HepG2 (cell line): ENCODE data around the gene MACROD2. TPM values are rescaled to one million over a fixed set of nuclear protein-coding genes. Genes with fewer than 3 reads are reported as not detected.

Experiments used
- ATAC-seq: fragments of 200-7000 bp; cut with Tn5 transposase; 3 replicates; pipeline ENCODE4 v1.9.1; 2020; ENCODE audit warnings: mild to moderate bottlenecking, moderate library complexity
- BruUV-seq: library from RNA; stranded (reverse); fragments of 400-500 nt; replicated peaks from 2 replicates; lab custom pipeline; 2021; lab: Mats Ljungman, UMichigan
- CTCF ChIA-PET: fragments of 300-600 bp; formaldehyde crosslinking; extraction: SDS; loops from one replicate; lab custom pipeline; 2021; ENCODE audit warnings: low total read pairs, inconsistent platforms, low intra/inter-chr PET ratio; lab: Yijun Ruan, JAX
- POLR2A ChIA-PET: fragments of 350-600 bp; sonication (Branson Sonifier 250); formaldehyde crosslinking; loops from one replicate; lab custom pipeline; 2020; ENCODE audit warnings: antibody characterized with exemption, inconsistent platforms; lab: Yijun Ruan, JAX
- DNase-seq: peaks from one replicate; pipeline ENCODE4 v3.0.0-alpha.2; 2015; ENCODE audit warnings: low spot score
- FAIRE-seq: peaks from 3 replicates; lab custom pipeline; 2011; peaks lifted over from hg19 to GRCh38; lab: Jason Lieb, UNC
- H2AFZ ChIP-seq: one replicate; pipeline ENCODE4 v1.6.1; 2011; ENCODE audit warnings: low read length, inconsistent platforms
- H3K27ac ChIP-seq: fragments of 300-600 bp; 3 replicates; pipeline ENCODE4 v1.8.0; 2011; ENCODE audit warnings: mixed run types, mild to moderate bottlenecking, mixed read lengths, low read length, inconsistent platforms; ENCODE audit not compliant: insufficient read depth; ENCODE audit errors: extremely low read length
- H3K27me3 ChIP-seq, 2 experiments: fragments of 200-600 bp in 1 of 2; 2 replicates in 1 of 2; 3 replicates in 1 of 2; pipeline versions ENCODE4 v1.6.0 to v1.8.0; 2011; ENCODE audit warnings: low read length in 2 of 2, mild to moderate bottlenecking in 2 of 2, moderate library complexity in 2 of 2, inconsistent platforms in 1 of 2; ENCODE audit not compliant: insufficient read depth in 2 of 2, control insufficient read depth in 1 of 2
- H3K36me3 ChIP-seq, 2 experiments: fragments of 200-600 bp in 1 of 2; replicated peaks in 1 of 2; 2 replicates in 1 of 2; 3 replicates in 1 of 2; pipeline versions ENCODE4 v1.5.1 to v1.8.0; 2011; ENCODE audit warnings: low read length in 2 of 2, inconsistent platforms in 1 of 2; ENCODE audit not compliant: insufficient read depth in 2 of 2, control insufficient read depth in 1 of 2
- H3K4me1 ChIP-seq: 2 replicates; pipeline ENCODE4 v1.5.1; 2012; ENCODE audit warnings: low read length, inconsistent platforms; ENCODE audit not compliant: insufficient read depth
- H3K4me2 ChIP-seq: 2 replicates; pipeline ENCODE4 v1.6.0; 2011; ENCODE audit warnings: low read depth, low read length, inconsistent platforms
- H3K4me3 ChIP-seq, 3 experiments: fragments of 200-600 bp in 1 of 3; sonication (generic), shearing (Covaris generic) in 1 of 3; replicated peaks in 1 of 3; 2 replicates each; pipeline ENCODE4 v1.5.1; 2011 to 2016; ENCODE audit warnings: low read length in 3 of 3, inconsistent platforms in 2 of 3, low read depth in 2 of 3, mild to moderate bottlenecking in 2 of 3, control low read depth in 1 of 3, mixed read lengths in 1 of 3; ENCODE audit not compliant: insufficient read depth in 1 of 3
- H3K79me2 ChIP-seq: one replicate; pipeline ENCODE4 v1.6.1; 2011; ENCODE audit warnings: low read length, inconsistent platforms; ENCODE audit not compliant: insufficient read depth
- H3K9ac ChIP-seq: 2 replicates; pipeline ENCODE4 v1.6.0; 2011; ENCODE audit warnings: mild to moderate bottlenecking, low read depth, low read length, inconsistent platforms; ENCODE audit not compliant: insufficient read depth
- H3K9me3 ChIP-seq: 2 replicates; pipeline ENCODE4 v1.5.1; 2012; ENCODE audit warnings: mild to moderate bottlenecking, low read length
- H4K20me1 ChIP-seq: 2 replicates; pipeline ENCODE4 v1.6.0; 2011; ENCODE audit warnings: inconsistent platforms, mild to moderate bottlenecking, low read length, moderate library complexity; ENCODE audit not compliant: insufficient read depth
- AHR ChIP-seq: IDR thresholded peaks from 2 replicates; pipeline ENCODE4 v1.6.1; 2018; ENCODE audit warnings: missing genetic modification reagents, missing compliant biosample characterization
- GLI4 ChIP-seq: sonication (generic); formaldehyde crosslinking; IDR thresholded peaks from 2 replicates; pipeline ENCODE4 v1.5.1; 2020; ENCODE audit warnings: missing genetic modification reagents, mild to moderate bottlenecking, moderate library complexity, borderline replicate concordance
- GZF1 ChIP-seq: sonication (generic); formaldehyde crosslinking; IDR thresholded peaks from 2 replicates; pipeline ENCODE4 v1.5.1; 2020; ENCODE audit warnings: mild to moderate bottlenecking, missing genetic modification reagents
- HIC2 ChIP-seq: sonication (generic); formaldehyde crosslinking; IDR thresholded peaks from 2 replicates; pipeline ENCODE4 v1.9.0; 2022; ENCODE audit warnings: low read depth, missing genetic modification reagents
- HIVEP1 ChIP-seq: sonication (generic); formaldehyde crosslinking; IDR thresholded peaks from 2 replicates; pipeline ENCODE4 v1.4.0; 2020; ENCODE audit warnings: mild to moderate bottlenecking, missing genetic modification reagents
- HNF4A ChIP-seq: sonication (generic); formaldehyde crosslinking; IDR thresholded peaks from 2 replicates; pipeline ENCODE4 v1.4.0; 2020; ENCODE audit warnings: missing genetic modification reagents
- SOX13 ChIP-seq, 3 experiments: fragments of 450-650 bp in 1 of 3; sonication (generic) in 1 of 3; formaldehyde crosslinking in 1 of 3; IDR thresholded peaks in 2 of 3; conservative IDR thresholded peaks in 1 of 3; 2 replicates each; pipeline versions ENCODE4 v1.5.0 to v1.6.1; 2016 to 2020; ENCODE audit warnings: antibody characterized with exemption in 1 of 3, mild to moderate bottlenecking in 1 of 3, missing compliant biosample characterization in 1 of 3, missing genetic modification reagents in 1 of 3, moderate library complexity in 1 of 3
- TSC22D2 ChIP-seq: sonication (generic); formaldehyde crosslinking; IDR thresholded peaks from 2 replicates; pipeline ENCODE4 v1.5.1; 2020; ENCODE audit warnings: missing genetic modification reagents, mild to moderate bottlenecking, borderline replicate concordance
- ZMAT3 ChIP-seq: sonication (generic); formaldehyde crosslinking; conservative IDR thresholded peaks from 2 replicates; pipeline ENCODE4 v1.7.0; 2021; ENCODE audit warnings: missing genetic modification reagents
- ZMYM2 ChIP-seq: sonication (generic); formaldehyde crosslinking; IDR thresholded peaks from 2 replicates; pipeline ENCODE4 v1.8.0; 2022; ENCODE audit warnings: mild to moderate bottlenecking, missing genetic modification reagents
- ZNF121 ChIP-seq: sonication (generic); formaldehyde crosslinking; IDR thresholded peaks from 2 replicates; pipeline ENCODE4 v1.5.0; 2020; ENCODE audit warnings: mild to moderate bottlenecking, missing genetic modification reagents
- ZNF512 ChIP-seq: sonication (generic); formaldehyde crosslinking; IDR thresholded peaks from 2 replicates; pipeline ENCODE4 v1.4.0; 2020; ENCODE audit warnings: mild to moderate bottlenecking, missing genetic modification reagents
- WGBS: methylation state at CpG from one replicate; pipeline ENCODE4 v1.1.6; 2017; ENCODE audit warnings: low lambda C conversion rate; 5-methylcytosine and 5-hydroxymethylcytosine counted together
- in situ Hi-C: cut with HindIII; loops from 2 replicates; pipeline ENCODE4 v1.10.0; 2017; ENCODE audit warnings: low pct_unique_long_range_greater_than_20kb; ENCODE audit not compliant: extremely low pct_ligation_motif_present
- intact Hi-C: fragments of 100-400 bp; cut with micrococcal nuclease; formaldehyde crosslinking; loops from one replicate; pipeline ENCODE4 v1.10.0; 2022; ENCODE audit not compliant: unreplicated experiment
- polyA plus RNA-seq, 8 experiments: library from polyadenylated mRNA; depleted of rRNA in 3 of 8; stranded (reverse) in 7 of 8; unstranded in 1 of 8; fragments of >200 nt; fragmentation: Illumina TruSeq in 4 of 8; extraction: Trizol in 4 of 8; gene quantifications; 2 replicates each; pipeline versions ENCODE4 v1.2.1 to v1.2.3, GENCODE V29; 2011 to 2016; ENCODE audit warnings: low read depth in 4 of 8, missing spikeins in 1 of 8, mixed read lengths in 1 of 8; ENCODE audit not compliant: insufficient read depth in 1 of 8
- total RNA-seq, 5 experiments: library from RNA; depleted of rRNA; stranded (reverse); fragments of >200 nt; fragmentation: Illumina TruSeq; extraction: Trizol; gene quantifications; 2 replicates each; pipeline ENCODE4 v1.2.3, GENCODE V29; 2016; ENCODE audit warnings: low read depth in 1 of 5
- TF ChIP-seq, protein P1 (sequence below): sonication (generic); formaldehyde crosslinking; IDR thresholded peaks from 2 replicates; pipeline ENCODE4 v1.8.0; 2022; ENCODE audit warnings: missing genetic modification reagents, mild to moderate bottlenecking, moderate library complexity, borderline replicate concordance

MACROD2 gene
- total and polyA plus RNA-seq, 2 of the 13 experiments (the other 11 are each of a cell fraction or from before 2014, with no cell fraction given): 0.13 to 0.51 TPM

GRCh38 chr20:15045246-15045645, 1049.9 kb downstream of the MACROD2 start:
- H3K4me1 ChIP-seq: no peaks in the 10 kb centered on the region
- in situ Hi-C loops: no loop called here
- TF ChIP-seq ZNF121 (CRISPR knock-in tag) (no peak), AHR (CRISPR knock-in tag) (no peak), GLI4 (CRISPR knock-in tag) (no peak), TSC22D2 (CRISPR knock-in tag) (no peak), ZNF512 (CRISPR knock-in tag) (no peak), HIC2 (CRISPR knock-in tag) (no peak), HNF4A (no peak), ZMYM2 (CRISPR knock-in tag) (no peak), HIVEP1 (CRISPR knock-in tag) (no peak), SOX13 (IDR thresholded peaks at IDR 0.05) (no peak), SOX13 (CRISPR knock-in tag; conservative IDR thresholded peaks at IDR 0.05 in 1 of 2, IDR thresholded peaks at IDR 0.05 in 1 of 2) (no peak), GZF1 (CRISPR knock-in tag) (no peak), ZMAT3 (CRISPR knock-in tag) (no peak)
- TF ChIP-seq, protein P1, sequence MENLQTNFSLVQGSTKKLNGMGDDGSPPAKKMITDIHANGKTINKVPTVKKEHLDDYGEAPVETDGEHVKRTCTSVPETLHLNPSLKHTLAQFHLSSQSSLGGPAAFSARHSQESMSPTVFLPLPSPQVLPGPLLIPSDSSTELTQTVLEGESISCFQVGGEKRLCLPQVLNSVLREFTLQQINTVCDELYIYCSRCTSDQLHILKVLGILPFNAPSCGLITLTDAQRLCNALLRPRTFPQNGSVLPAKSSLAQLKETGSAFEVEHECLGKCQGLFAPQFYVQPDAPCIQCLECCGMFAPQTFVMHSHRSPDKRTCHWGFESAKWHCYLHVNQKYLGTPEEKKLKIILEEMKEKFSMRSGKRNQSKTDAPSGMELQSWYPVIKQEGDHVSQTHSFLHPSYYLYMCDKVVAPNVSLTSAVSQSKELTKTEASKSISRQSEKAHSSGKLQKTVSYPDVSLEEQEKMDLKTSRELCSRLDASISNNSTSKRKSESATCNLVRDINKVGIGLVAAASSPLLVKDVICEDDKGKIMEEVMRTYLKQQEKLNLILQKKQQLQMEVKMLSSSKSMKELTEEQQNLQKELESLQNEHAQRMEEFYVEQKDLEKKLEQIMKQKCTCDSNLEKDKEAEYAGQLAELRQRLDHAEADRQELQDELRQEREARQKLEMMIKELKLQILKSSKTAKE (CRISPR knock-in tag): no peak
- no peak overlapping the region for H3K4me3 ChIP-seq
- no peak overlapping the region for H3K9ac ChIP-seq
- DNase-seq: no peak
- FAIRE-seq: no peak
- BruUV-seq: no TSS peak
- no peaks in the 10 kb centered on the region for H3K27me3 ChIP-seq
- H3K4me2 ChIP-seq: no peak overlapping the region
- no peak for ATAC-seq
- intact Hi-C loops: no loop called here
- H2AFZ ChIP-seq: no peak overlapping the region
- H4K20me1 ChIP-seq: no peaks in the 10 kb centered on the region
- POLR2A ChIA-PET: interaction anchor here (1.5 kb wide), 1 partner anchor 15 kb away, joined by 4 read pairs; no protein-coding TSS in a partner anchor
- CTCF ChIA-PET: no interaction called here
- 58% methylated on average over 4 of the region's 4 CpGs for WGBS
- no peaks in the 10 kb centered on the region for H3K79me2 ChIP-seq
- H3K9me3 ChIP-seq: no peaks in the 10 kb centered on the region
- H3K27ac ChIP-seq: no peak overlapping the region
- H3K36me3 ChIP-seq: no peaks in the 10 kb centered on the region
